Osteoblast (primary cell): Measurements from ENCODE around the gene ARHGAP4. TPM values are rescaled to one million over a fixed set of nuclear protein-coding genes. Genes with fewer than 3 reads are reported as not detected.

ENCODE experiments used
- DNase-seq: peaks from one replicate; pipeline ENCODE4 v3.0.0; 2011; ENCODE audit warnings: low spot score, mixed read lengths; ENCODE audit not compliant: insufficient read length; ENCODE audit errors: missing footprints
- H2AFZ ChIP-seq: 2 replicates; pipeline ENCODE4 v1.6.0; 2011; ENCODE audit warnings: mild to moderate bottlenecking, low read length
- H3K27ac ChIP-seq: 2 replicates; pipeline ENCODE4 v1.5.1; 2011; ENCODE audit warnings: mild to moderate bottlenecking, low read depth, low read length, moderate library complexity
- H3K27me3 ChIP-seq: 2 replicates; pipeline ENCODE4 v1.6.0; 2012; ENCODE audit warnings: mild to moderate bottlenecking, control low read depth, inconsistent platforms, low read length, moderate library complexity; ENCODE audit not compliant: insufficient read depth
- H3K36me3 ChIP-seq: 2 replicates; pipeline ENCODE4 v1.5.1; 2011; ENCODE audit warnings: mild to moderate bottlenecking, low read length, control low read depth, moderate library complexity; ENCODE audit not compliant: insufficient read depth
- H3K4me1 ChIP-seq: 2 replicates; pipeline ENCODE4 v1.5.1; 2011; ENCODE audit warnings: mild to moderate bottlenecking, low read length, control low read depth, moderate library complexity; ENCODE audit not compliant: insufficient read depth
- H3K4me2 ChIP-seq: 2 replicates; pipeline ENCODE4 v1.6.0; 2011; ENCODE audit warnings: mild to moderate bottlenecking, low read length; ENCODE audit not compliant: insufficient read depth
- H3K4me3 ChIP-seq: fragments of 200-600 bp; sonication (generic); 3 replicates; pipeline ENCODE4 v1.5.1; 2012; ENCODE audit warnings: mild to moderate bottlenecking, low read length, inconsistent platforms; ENCODE audit not compliant: insufficient read depth
- H3K79me2 ChIP-seq: 2 replicates; pipeline ENCODE4 v1.6.0; 2012; ENCODE audit warnings: mild to moderate bottlenecking, low read length, control low read depth, inconsistent platforms; ENCODE audit not compliant: insufficient read depth
- H3K9me3 ChIP-seq: 2 replicates; pipeline ENCODE4 v1.5.1; 2011; ENCODE audit warnings: low read depth, low read length, control low read depth
- H4K20me1 ChIP-seq: 2 replicates; pipeline ENCODE4 v1.6.0; 2012; ENCODE audit warnings: mild to moderate bottlenecking, low read length, control low read depth; ENCODE audit not compliant: insufficient read depth
- total RNA-seq: library from RNA; depleted of rRNA; stranded (reverse); fragments of >200 nt; gene quantifications from 2 replicates; pipeline ENCODE4 v1.2.3, GENCODE V29; 2012
- TF ChIP-seq, protein P1 (sequence below): IDR thresholded peaks from 2 replicates; pipeline ENCODE4 v1.5.1; 2011; ENCODE audit warnings: mild to moderate bottlenecking, low read depth, low read length, moderate library complexity; ENCODE audit errors: extremely low read depth

Gene ARHGAP4
- total RNA-seq, 1 donor: 1.4 TPM

DNA sequence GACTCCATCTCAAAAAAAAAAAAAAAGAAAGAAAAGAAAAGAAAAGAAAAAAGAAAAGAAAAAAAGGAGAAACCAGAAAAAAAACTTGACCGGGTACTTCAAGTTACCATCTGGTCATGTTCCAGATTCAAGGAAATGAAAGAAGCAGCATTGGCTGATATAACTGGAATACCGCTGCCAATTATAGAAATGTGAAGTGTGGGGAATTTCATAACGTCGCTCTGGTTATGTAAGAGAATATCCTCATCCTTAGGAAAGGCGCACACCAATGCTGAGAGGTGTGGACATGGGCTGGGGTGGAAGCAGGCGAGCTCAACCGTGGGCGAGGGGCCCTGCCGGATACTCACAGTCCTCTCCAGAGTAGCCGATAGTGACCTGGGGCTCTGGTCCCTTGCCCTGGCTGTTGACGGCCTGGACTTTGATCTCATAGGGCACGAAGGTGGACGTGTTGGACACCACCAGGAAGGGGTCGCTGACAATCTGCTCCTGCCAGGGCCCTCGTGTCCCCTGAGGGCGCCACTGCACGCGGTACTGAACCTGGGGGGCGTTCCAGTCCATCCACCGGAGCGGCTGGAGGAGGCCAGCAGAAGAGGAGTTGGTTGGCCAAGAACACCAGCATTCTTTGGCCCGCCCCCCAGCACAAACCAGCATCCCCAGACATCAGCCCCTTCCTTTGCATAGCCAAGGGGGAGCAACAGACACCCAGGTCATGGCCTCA is 59.6 kb downstream of the ARHGAP4 start:
- H3K27me3 ChIP-seq: peaks cover 6% of the 10 kb centered on the region

GRCh38 chrX:153865685-153866084 is 60.4 kb downstream of the ARHGAP4 start:
- peak; percentile 63 for DNase-seq
- Histone ChIP-seq H3K27ac (no peak overlapping the region), H3K79me2 (no peaks in the 10 kb centered on the region), H3K27me3 (peaks cover 6% of the 10 kb centered on the region), H2AFZ (no peak overlapping the region), H4K20me1 (no peaks in the 10 kb centered on the region), H3K36me3 (no peaks in the 10 kb centered on the region), H3K4me3 (no peak overlapping the region), H3K4me2 (no peak overlapping the region), H3K4me1 (no peaks in the 10 kb centered on the region), H3K9me3 (no peaks in the 10 kb centered on the region)
- TF ChIP-seq, protein P1, sequence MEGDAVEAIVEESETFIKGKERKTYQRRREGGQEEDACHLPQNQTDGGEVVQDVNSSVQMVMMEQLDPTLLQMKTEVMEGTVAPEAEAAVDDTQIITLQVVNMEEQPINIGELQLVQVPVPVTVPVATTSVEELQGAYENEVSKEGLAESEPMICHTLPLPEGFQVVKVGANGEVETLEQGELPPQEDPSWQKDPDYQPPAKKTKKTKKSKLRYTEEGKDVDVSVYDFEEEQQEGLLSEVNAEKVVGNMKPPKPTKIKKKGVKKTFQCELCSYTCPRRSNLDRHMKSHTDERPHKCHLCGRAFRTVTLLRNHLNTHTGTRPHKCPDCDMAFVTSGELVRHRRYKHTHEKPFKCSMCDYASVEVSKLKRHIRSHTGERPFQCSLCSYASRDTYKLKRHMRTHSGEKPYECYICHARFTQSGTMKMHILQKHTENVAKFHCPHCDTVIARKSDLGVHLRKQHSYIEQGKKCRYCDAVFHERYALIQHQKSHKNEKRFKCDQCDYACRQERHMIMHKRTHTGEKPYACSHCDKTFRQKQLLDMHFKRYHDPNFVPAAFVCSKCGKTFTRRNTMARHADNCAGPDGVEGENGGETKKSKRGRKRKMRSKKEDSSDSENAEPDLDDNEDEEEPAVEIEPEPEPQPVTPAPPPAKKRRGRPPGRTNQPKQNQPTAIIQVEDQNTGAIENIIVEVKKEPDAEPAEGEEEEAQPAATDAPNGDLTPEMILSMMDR: no peak

More for the DNA sequence above, 59.6 kb downstream of the ARHGAP4 start:
- H4K20me1 ChIP-seq: no peaks in the 10 kb centered on the region
- H3K4me3 ChIP-seq: no peak overlapping the region
- H3K27ac ChIP-seq: no peak overlapping the region
- H3K9me3 ChIP-seq: no peaks in the 10 kb centered on the region
- DNase-seq: peak; percentile 81
- no peaks in the 10 kb centered on the region for H3K79me2 ChIP-seq
- TF ChIP-seq, protein P1: no peak
- no peak overlapping the region for H2AFZ ChIP-seq
- no peaks in the 10 kb centered on the region for H3K36me3 ChIP-seq
- H3K4me2 ChIP-seq: no peak overlapping the region
- H3K4me1 ChIP-seq: no peaks in the 10 kb centered on the region

DNA sequence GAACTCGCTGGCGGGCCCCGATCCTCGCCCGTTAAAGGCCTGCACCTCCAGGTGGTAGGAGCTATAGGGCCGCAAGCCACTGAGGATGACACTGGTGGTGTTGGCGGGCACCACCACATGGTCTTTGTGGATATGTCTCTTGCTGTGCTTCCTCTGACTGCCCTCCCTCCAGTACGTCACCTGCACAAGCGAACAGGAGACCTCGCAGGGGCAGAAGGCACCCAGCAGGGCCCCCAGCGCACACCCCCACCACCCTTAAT is 60.8 kb downstream of the ARHGAP4 start:
- H3K4me2 ChIP-seq: no peak overlapping the region
- H3K36me3 ChIP-seq: no peaks in the 10 kb centered on the region
- peaks cover 6% of the 10 kb centered on the region for H3K27me3 ChIP-seq
- DNase-seq: peak; percentile 48
- TF ChIP-seq, protein P1: no peak
- no peaks in the 10 kb centered on the region for H4K20me1 ChIP-seq
- H3K9me3 ChIP-seq: no peaks in the 10 kb centered on the region
- no peak overlapping the region for H2AFZ ChIP-seq
- H3K27ac ChIP-seq: no peak overlapping the region
- H3K4me1 ChIP-seq: no peaks in the 10 kb centered on the region
- no peaks in the 10 kb centered on the region for H3K79me2 ChIP-seq
- H3K4me3 ChIP-seq: no peak overlapping the region

DNA sequence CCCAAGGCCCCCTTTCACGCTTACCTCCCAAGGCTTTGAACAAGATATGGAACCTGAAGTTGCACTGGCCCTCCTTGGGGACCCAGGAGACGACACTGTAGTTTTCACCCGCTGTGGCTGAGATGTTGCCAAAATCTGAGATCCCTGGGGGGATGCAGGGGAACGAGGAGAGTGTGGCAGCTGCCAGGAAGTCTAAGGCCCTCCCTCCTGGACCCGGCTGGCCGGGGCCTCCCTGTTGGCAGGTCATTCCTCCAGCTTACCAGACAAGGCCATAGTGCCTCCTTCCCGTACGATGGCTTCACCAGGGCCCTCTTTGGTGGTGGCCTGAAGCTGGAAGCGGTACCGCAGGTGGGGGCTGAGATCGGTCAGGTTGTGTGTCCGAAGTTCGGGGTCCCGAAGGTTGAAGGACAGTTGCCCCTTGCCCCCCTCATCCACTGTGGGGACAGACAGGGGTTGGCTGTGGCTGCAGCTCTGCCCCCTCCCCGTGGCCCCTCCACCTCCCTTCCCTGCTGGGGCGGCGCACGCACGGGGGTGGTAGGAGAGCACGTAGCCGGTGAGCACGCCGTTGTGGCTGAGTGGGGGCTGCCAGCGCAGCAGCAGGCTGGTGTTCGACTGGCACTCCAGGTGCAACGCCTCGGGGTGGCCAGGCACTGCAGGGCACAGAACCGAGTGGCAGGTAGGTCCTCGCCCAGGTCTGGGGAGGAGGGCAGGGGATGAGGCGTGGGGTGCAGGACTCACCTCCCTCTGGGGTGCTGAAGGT is 61.3 kb downstream of the ARHGAP4 start:
- Histone ChIP-seq H3K4me3 (no peak overlapping the region), H4K20me1 (no peaks in the 10 kb centered on the region), H3K27ac (no peak overlapping the region), H2AFZ (no peak overlapping the region), H3K36me3 (no peaks in the 10 kb centered on the region), H3K27me3 (peaks cover 6% of the 10 kb centered on the region), H3K4me2 (no peak overlapping the region), H3K4me1 (no peaks in the 10 kb centered on the region), H3K9me3 (no peaks in the 10 kb centered on the region), H3K79me2 (no peaks in the 10 kb centered on the region)
- DNase-seq: peak; percentile 65
- TF ChIP-seq, protein P1: no peak
